ENCODE measurements around the gene IFI44L.

The IFI44L gene

DNA sequence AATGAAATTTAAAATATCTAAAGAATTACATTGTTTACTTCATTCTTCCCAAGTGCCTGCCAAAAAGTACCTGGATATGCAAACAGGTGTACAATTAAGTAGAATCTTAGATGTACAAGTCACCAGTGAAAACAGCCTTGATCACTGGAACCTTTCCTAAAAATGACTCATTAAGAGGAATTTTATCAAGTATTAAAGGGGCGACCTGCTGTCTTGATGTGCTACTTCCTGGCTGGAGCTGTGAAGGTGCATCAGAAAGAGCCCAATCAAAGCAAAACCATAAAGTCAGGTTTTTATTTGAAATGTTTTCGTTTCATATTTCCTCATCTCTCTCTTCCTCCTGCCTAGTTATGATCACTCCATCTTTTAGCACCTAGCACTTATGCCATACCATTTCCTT is 62.8 kb downstream of the IFI44L start:
- peaks cover 9% of the 10 kb centered on the region for H3K4me1 Mint-ChIP-seq
- no peak overlapping the region for H3K4me3 Mint-ChIP-seq
- no peak for DNase-seq
- no peaks in the 10 kb centered on the region for H3K9me3 Mint-ChIP-seq
- peaks cover 9% of the 10 kb centered on the region for H3K27me3 Mint-ChIP-seq
- H3K27ac Mint-ChIP-seq, result no peak overlapping the region
- no peaks in the 10 kb centered on the region for H3K36me3 Mint-ChIP-seq
- CTCF ChIA-PET, result no interaction called here

DNA sequence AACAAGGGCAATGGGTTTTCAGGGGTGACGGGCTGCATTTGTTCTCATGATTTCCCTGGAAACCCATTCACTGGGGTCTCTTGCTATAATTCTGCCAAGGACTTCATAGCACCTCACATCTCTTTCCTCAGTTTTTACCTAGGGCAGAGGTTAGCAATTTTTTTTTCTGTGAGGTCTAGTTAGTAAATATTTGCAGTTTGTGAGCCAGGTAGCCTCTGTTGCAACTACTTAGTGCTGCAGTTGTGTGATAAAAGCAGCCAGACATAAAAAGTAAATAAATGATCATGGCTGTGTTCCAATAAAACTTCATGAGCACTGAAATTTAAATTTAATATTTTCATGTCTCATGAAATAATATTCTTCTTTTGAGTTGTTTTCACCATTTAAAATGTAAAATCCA is 67.1 kb downstream of the IFI44L start:
- Mint-ChIP-seq H3K27me3 (peaks cover 13% of the 10 kb centered on the region), H3K4me3 (no peak overlapping the region), H3K27ac (no peak overlapping the region), H3K4me1 (no peaks in the 10 kb centered on the region), H3K9me3 (no peaks in the 10 kb centered on the region), H3K36me3 (no peaks in the 10 kb centered on the region)
- DNase-seq, result no peak
- CTCF ChIA-PET, result no interaction called here

DNA sequence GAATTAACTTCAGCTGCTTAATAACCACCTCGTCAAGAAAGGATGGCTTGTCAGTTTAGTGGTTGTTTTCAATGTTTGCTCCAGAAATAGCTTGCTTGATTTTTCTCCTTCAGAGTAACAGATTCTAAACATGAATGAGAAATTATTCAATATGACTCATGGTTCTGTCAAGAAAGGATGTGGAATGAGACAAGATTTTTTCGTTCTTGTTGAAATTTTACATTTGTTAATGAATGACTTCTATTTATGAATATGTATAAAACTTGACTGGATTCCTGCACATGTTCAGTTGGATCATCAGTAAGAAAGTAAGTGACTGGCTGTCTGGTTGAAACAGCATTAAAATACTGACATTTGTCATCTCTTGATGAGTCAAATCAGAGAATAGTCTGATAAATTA is 67.7 kb downstream of the IFI44L start:
- no peak for DNase-seq
- H3K27me3 Mint-ChIP-seq, result peaks cover 13% of the 10 kb centered on the region
- CTCF ChIA-PET, result no interaction called here
- H3K36me3 Mint-ChIP-seq, result no peaks in the 10 kb centered on the region
- H3K4me3 Mint-ChIP-seq, result no peak overlapping the region
- no peak overlapping the region for H3K27ac Mint-ChIP-seq
- no peaks in the 10 kb centered on the region for H3K4me1 Mint-ChIP-seq
- H3K9me3 Mint-ChIP-seq, result no peaks in the 10 kb centered on the region

DNA sequence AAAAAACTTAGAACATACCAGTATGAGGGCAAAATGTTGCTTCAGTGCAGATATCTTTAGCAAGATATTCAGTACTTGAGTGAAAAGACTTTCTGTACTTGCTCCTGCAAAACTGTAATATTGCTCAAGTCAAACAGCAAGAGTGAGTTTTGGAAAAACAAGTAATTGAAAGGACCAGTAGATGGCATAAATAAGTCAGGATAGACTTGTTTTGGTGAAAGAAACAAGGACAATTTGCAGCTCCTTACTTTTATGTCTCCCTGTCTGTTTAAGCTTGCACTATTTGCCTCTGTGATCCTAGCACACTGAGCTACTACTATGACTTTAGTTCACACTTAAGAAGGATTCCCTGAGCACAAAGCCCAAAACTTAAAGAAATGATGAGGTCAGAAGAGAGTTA is 68.4 kb downstream of the IFI44L start:
- no peak overlapping the region for H3K27ac Mint-ChIP-seq
- H3K4me1 Mint-ChIP-seq, result no peaks in the 10 kb centered on the region
- H3K36me3 Mint-ChIP-seq, result no peaks in the 10 kb centered on the region
- no peak for DNase-seq
- no peak overlapping the region for H3K4me3 Mint-ChIP-seq
- H3K27me3 Mint-ChIP-seq, result peaks cover 12% of the 10 kb centered on the region
- H3K9me3 Mint-ChIP-seq, result no peaks in the 10 kb centered on the region
- CTCF ChIA-PET, result interaction anchor here (0.6 kb wide), 1 partner anchor 152 kb away, joined by 3 read pairs; no protein-coding TSS in a partner anchor

DNA sequence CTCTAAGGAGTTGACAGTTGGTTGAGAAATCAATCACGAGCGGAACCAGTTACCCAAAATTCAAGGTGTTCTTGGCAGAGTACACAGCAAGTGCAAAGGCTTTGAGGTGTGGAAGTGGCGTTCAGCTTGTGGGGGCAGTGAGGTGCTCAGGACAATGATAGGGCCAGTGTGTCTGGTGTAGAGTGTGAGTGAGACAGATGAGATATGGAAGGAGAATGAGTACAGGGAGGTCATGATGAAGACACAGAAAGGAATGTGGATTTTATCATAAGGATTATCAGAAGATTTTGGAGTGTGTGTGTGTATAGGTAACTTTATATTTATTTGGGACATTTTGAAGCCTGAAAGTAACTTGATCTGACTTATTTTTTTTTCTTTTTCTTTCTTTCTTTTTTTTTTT is 70.3 kb downstream of the IFI44L start:
- CTCF ChIA-PET, result no interaction called here
- H3K4me3 Mint-ChIP-seq, result no peak overlapping the region
- no peak overlapping the region for H3K27ac Mint-ChIP-seq

DNA sequence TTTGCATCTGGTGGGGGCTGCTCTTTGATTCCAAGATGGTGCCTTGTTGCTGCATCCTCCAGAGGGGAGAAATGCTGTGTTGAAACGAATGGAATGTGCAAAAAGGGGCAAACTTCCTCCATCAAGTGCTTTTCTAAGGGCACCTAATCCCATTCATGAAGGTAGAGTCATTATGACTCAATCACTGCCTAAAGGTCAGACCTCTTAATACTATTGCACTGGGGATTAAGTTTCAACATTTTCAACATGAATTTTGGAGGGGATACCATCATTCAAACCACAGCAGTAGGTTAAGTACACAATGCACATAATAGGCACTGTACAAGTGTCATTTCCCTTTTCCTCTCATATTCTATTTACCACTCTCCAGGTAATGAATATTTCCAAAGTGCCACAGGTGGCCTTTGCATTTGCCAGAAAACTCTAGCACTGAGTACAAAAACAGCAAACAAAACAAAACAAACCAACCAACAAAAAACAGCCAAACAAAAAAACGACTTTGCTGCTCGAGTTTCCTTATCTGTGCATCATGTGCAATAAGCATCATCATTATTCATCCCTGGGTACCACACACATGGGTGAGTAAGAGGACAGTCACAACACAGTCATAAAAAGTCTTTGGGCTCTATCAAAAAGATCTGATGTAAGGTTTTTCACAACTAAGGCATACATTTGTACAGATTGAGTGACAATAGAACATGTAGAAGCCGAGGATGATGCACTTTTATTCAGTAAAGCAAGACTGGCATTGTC is 71.9 kb downstream of the IFI44L start:
- Mint-ChIP-seq H3K4me1 (no peaks in the 10 kb centered on the region), H3K4me3 (no peak overlapping the region), H3K27me3 (peaks cover 9% of the 10 kb centered on the region), H3K9me3 (no peaks in the 10 kb centered on the region), H3K27ac (no peak overlapping the region), H3K36me3 (no peaks in the 10 kb centered on the region)
- CTCF ChIA-PET, result no interaction called here
- no peak for DNase-seq

More for the DNA sequence above, 70.3 kb downstream of the IFI44L start:
- Mint-ChIP-seq H3K36me3 (no peaks in the 10 kb centered on the region), H3K4me1 (no peaks in the 10 kb centered on the region), H3K27me3 (peaks cover 9% of the 10 kb centered on the region), H3K9me3 (no peaks in the 10 kb centered on the region)
- DNase-seq, result no peak
